Kidney tubule cell (primary cell): ENCODE results near the gene MCRIP2.
A peak's percentile ranks its signal among the peaks of the same experiment; 100 is the strongest.
"Not testable (repeated sequence)": the region's sequence is repeated elsewhere in the genome, so short reads cannot be mapped to it uniquely, and the experiment has no call there.

ENCODE experiments used
- DNase-seq: peaks from one replicate; pipeline ENCODE4 v3.0.0-alpha.2; 2018; ENCODE audit warnings: low spot score

Gene MCRIP2

DNA sequence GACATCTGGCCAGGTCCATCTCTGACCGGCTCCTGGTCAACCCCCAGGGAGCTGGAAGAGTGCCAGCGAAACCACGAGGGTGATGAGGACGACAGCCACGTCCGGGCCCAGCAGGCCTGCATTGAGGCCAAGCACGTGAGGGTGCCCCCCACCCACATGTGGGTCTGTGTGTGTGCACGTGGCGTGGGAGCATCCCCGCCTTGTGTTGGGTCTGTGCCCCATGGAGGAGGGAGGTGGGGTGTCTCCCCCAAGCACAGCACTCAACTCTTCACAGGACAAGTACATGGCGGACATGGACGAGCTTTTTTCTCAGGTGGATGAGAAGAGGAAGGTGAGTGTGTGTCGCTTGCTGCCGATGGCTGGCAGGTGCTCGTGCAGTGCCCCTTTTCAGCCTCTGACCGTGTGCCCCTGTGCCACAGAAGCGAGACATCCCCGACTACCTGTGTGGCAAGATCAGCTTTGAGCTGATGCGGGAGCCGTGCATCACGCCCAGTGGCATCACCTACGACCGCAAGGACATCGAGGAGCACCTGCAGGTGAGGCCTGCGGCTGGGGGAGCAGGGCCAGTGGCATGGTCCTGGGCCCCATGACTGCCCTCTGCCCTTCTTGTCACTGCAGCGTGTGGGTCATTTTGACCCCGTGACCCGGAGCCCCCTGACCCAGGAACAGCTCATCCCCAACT lies 40.3 kb downstream of the MCRIP2 start:
- DNase-seq: peak; percentile 44

DNA sequence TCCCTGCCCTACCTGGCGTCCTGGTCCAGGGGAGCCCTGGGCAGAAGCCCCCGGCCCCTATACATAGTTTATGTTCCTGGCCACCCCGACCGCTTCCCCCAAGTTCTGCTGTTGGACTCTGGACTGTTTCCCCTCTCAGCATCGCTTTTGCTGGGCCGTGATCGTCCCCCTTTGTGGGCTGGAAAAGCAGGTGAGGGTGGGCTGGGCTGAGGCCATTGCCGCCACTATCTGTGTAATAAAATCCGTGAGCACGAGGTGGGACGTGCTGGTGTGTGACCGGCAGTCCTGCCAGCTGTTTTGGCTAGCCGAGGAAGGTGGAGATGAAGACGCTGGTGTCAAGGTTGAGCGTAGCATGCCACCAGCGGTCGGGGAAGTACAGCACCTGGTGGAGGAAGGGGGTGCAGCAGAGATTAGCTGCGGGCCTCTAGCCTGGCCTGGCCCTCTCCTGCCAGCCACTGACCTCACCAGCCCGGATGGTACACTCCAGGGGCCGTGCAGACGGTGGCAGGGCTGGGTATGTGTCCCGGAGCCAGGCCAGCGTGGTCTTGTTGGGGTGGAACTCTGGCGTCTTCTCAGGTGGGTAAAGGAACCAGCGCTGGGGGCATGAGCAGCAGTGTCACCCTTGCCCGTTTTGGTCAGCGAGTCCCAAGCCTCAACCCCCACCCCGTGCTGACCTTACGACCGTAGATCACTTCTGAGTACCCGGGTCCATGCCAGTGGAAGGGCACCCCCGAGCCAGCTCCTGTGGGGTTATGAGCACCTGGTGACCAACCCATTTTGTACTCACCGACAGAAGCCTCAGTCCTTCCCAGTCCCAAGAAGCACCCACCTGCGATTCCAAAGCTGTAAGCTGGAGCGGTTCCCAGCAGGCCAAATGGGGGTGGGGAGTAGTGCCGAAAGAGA lies 41.1 kb downstream of the MCRIP2 start:
- no peak for DNase-seq

DNA sequence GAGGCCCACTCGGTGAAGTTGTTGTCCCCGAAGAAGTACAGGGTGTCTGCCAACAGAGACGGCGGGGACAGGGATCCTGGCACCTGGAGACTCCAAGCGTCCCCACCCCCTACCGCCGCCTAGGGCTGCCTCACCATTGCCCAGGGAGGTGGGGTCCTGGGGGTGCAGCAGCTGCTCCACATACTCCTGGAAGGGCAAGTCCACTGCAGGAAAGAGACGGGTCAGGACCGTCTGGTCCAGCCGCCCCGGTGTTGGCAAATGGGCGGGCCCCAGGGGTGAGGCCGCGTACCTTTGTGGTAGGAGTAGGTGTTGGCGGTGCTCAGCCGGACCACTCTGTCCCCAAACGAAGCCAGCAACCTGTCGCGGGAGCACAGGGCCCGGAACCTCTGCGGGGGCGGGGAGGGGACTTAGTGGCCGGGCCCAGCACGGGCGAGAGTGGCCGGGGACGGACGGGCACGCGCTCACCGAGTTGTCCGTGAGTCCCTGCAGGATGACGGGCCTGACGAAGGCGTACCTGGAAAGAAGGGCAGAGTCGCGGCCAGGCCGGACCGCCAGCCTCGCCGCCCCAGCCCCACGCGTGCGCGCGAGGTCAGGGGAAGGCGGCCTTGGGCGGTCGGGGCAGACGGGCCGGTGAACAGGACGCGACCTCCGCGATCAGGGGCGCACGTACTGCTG lies 41.9 kb downstream of the MCRIP2 start:
- DNase-seq: peak; percentile 46

DNA sequence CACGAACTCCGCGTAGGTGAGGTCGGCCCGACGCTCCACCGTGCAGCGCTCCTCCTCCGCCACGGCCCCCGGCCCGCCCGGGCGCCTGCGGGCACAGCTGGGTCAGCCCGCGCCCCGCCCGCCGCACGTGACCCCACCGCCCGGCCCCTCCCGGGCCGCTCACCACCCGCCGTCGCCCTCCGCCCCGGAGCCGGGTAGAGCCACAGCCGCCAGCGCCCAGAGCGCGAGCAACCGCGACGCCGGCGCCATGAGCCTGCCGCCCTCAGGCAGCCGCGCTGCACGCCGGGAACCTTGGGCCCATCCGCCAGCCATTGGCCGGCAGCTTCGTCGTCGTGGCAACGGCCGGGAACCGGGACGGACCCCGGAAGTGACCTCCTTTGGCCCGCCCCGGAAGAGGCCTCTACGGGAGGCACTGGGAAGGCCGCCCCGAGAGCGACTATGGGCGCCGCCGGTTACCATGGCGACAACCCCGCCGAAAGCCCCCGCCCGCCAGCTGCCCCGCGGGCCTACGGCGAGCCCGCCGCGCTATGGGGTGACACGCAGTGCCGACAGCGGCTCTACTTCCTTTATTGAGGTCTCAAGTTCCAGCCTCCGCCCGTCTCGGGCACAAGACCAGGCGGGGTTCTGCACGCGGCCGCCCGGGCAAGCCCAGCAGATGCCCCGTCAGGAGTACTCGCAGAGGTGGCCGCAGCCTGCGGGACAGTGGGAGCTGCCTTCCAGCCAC lies 42.6 kb downstream of the MCRIP2 start, which contains the start of gene JMJD8:
JMJD8 (minus strand) TSS at position 264 of the 724 bp plus-strand sequence; CDS start at position 249, 15 bp downstream.
- peak; percentile 96 for DNase-seq

DNA sequence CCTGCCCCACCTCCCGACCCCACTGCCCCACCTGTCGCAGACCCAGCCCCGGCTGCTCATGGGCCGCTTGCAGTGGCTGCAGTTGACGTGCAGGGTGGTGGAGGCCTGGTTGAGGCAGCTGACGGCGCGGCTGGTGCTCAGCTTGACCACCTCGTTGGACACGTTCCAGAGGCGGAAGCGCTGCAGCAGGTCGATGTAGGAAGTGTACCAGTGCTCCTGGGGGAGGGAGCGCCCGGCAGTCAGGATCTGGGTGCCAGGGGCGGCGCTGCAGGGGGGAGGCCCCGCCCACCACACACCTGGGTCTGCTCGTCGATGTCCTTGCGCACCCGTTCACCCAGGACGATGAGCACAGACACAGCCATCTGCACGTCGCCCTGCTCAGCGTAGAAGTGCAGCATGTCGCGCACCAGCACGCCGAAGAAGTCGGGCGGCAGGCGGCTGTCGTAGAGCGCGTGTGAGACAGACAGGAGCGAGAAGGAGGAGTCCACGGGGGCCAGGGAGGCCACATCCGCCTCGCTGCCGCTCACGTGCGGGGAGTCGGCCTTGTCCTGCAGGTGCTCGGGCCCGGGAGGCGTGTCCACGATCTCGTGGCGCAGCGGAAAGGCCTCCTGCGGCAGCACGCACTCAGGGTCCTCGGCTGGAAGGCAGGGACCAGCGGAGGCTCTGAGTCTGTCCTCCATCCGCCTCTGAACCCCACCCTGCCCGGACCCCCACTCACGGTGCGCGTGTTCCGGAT lies 43.5 kb downstream of the MCRIP2 start:
- no peak for DNase-seq

DNA sequence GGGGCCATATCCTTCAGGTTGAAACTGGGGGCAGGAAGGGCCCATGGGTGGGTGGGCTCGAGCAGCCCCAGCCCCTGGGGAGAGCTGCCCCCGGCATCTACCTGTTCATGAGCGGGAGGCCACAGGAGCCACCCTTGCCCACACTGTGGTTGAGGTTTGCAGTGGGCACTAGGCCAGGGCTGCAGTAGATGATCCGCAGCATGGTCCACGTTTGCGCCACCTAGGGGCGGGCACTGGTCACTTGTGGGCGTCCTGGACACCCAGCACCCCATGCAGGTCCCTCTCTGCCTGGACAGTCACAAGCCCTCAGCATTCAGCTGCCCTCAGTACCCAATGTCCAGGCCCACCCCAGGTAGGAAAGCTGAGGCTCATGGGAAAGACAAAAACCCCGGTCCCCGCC lies 44.3 kb downstream of the MCRIP2 start:
- DNase-seq: peak; percentile 62

DNA sequence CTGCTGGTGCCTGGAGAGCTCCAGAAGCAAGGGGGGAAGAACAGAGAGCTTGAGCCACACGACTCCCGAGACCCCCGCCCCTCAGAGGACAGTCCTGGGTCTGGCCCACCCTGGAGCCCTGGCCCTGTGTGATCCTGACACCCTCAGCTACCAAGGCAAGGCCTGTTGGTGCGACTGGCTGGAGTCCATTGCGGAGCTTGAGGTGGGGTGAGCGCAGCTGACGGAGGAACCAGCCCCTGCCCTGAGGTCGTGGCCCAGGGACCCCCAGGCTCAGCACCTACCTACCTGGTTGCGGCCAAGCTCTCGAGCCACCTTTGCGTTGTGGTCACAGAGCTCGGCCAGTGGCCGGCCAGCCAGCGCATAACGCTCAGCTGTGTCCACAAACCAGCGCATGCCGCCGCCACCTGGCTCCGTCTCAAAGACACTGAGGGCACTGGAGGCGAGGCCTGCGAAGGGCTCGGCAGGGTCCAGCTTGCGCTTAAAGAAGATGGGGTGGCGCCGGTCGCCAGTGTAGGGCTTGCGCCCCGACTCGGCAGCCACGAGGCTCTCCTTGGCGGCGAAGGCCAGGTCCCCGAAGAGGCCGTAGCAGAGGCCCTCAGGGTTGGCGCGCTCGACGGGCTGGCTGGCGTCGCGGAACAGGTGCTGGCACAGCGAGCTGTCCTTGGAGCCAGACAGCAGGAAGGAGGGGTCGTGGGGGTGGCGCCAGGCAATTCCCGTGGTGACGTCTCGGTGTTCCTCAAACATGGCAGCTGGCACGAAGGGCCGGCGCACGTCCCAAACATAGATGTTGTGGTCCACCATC lies 45.0 kb downstream of the MCRIP2 start:
- DNase-seq: no peak

DNA sequence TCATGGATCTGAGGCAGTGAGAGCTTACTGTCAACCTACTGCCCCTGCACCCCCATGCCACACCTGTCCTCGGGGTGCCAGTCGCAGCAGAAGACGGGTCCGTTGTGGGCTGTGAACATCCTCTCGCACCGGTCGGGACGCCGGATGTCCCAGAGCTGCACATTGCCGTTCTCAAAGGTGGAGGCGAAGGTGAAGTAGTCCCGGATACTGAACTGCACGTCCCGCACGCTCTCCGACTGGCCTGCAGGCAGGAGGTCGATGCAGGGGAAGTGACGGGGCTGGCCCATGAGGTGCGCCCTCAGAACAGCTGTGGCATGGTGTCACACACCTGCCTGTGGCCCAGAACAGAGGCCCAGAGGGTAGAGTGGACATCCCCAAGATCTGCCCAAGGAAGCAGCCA lies 45.9 kb downstream of the MCRIP2 start:
- DNase-seq: no peak

DNA sequence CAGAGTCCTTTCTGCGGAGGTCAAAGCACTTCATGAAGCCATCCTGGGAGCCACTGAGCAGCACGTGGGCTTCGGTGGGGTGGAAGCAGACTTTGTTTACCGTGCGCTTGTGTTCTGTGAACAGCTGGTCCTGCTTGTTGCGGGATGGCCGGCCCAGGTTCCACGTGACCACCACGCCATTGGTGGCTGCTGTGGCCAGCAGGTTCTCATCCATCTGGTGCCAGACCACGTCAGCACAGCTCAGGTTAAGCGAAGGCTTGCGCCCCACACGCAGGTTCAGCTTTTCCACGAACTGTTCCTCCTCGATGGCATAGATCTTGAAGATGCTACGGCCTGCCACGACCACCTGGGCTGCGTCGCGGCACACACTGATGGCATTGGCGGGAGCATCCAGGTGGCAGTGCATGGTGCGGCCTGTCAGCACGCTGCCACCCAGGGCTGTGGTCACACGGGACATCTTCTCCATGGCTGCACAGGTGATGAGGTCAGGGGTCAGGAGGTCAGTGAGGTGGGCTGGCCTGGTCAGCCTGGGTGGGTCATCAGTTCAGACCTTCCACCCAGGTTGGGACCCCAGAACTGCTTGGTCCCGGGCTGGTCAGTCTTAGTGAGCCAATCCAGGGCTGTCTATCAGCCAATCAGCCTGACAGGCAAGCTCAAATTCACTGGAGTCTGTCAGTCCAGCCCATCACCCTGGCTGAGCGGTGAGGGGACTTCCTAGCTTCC lies 47.7 kb downstream of the MCRIP2 start:
- DNase-seq: no peak

DNA sequence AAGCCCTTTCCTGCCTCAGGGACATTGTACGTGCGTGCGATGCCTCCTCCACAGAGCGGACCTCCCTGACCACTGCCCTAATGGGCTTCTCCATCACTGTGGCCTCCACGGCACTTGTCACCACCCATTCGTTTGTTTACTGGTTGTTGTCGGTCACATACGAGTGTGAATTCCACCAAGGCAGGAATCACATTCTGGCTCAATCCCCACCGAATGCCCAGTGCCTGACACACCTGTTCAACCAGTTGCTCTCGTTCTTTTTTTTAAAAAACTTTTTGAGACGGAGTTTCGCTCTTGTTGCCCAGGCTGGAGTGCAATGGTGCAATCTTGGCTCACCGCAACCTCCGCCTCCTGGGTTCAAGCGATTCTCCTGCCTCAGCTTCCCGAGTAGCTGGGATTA lies 49.6 kb downstream of the MCRIP2 start:
- not testable (repeated sequence) for DNase-seq

DNA sequence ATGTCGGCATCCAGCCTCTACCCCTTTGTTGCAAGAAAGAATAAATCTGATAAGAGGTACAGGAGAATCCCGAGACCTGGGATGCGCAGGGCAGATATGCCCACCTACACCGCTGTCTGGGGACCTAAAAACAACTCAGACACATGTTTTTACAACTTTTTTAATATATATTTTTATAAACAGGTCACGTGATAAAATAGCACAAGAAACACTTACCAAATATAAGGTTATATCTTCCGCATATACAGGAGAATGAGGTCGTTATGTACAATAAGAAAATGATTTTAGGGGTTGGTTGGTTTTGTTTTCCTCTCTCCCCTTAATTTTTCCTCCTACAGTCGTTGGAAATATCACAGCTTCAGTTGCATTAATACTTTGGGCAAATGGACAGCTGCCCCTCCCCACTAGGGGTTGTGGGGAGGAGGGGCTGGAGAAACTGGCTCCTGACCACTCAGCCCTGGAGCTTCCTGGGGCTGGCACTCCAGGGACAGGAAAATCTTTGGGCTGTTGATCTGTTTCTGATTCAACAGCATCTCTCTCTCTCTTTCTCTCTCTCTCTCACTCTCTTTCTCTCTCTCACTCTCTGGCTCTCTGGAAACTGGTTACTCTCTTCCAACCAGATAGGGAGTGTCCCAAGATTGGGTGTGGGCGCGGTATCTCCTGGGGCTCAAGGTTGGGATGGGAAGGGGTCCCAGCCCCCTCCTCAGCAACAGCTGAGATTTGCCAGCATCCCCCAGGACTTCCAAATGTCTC lies 50.9 kb downstream of the MCRIP2 start:
- DNase-seq: no peak

DNA sequence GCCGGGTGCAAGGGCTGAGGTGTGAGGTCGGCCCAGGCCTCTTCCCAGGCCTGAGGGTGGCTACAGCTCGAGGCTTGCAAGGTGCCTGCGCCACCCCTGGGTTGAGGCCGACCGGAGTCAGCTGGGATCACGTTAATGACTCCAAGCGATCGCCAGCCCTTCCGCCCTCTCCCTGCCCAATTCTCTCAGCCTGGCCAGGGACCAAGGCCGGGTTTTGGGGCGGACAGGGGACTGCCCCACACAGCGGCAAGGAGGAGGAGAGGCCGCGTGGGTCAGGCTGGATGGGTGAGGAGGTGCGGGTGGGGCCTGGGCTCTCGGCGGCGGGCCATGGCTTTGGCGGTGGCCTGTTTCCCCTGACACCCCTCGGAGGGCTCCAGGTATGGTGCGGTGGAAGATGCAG lies 51.7 kb downstream of the MCRIP2 start:
- no peak for DNase-seq

DNA sequence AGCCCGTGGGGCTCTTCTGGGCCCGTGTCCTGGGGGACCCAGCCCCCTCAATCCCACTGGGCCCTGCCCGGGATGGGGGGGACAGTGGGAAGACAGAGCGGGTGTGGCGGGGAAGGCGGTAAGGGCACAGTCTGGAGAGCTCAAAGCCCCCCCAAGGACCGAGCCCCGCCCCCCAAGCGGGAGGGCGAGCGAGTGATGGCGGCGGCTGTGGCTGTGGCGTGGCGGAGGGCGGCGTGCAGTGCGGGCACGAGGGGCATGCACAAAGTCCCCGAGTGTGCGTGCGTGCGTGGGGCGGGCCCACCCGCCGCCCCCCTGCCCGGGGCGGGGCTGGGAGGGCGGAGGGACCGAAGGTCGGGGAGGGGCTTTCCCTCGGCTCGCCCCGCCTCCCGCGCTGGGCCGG lies 52.1 kb downstream of the MCRIP2 start:
- no peak for DNase-seq

DNA sequence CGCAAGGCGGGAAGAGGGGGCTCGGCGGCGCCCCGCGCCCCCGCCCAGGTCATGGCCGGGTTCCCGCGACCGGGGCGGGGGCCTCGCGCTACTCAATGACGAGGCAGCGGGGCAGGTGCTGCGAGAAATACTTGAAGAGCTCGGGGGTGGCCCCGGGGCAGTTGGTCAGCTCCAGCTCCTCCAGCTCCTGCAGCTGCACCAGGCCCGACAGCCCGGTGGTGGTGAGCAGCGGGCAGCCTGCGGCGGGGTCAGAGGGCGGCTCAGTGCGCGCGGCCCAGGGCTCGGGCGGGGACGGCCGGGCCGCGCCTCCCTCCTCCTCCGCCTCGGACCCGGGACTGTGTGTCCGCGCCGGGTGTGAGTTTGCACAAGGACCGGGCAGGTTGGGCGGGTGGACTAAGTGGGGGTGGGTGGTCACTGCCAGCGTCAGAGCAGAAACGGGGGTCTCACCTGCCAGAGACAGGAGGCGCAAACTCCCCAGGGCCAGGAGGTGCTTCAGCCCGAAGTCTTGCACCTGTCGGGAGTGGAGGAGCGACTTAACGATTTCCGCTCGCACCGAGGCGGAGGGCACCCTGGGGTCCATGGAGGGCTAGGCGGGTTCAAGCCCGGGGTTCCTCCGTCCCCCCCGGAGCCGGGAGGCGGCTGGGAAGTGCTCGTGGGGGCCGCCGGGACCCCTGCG lies 52.7 kb downstream of the MCRIP2 start:
- DNase-seq: no peak

DNA sequence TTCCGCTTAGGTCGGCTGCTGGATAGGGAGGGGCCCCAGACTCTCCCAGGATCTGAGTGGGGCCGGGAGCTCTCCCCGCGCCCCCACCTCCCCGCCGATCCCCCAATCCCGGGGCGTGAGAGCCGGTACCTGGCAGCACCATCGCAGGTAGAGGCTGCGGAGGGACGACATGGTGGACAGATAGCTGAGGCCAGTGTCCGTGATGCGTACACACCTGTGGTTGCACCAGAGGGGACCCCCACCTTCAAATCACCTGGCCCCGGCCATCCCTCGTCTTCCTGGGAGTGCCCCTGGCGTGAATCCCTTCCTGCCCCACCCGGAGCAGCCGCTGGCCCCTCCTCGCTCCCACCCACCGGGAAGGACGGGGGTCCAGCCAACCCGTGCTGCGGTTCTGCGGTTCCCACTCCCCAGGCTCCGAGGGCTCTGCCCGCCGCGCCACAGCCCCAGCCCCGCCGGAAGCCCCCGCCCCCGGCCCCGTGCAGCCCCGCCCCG lies 53.3 kb downstream of the MCRIP2 start:
- no peak for DNase-seq

DNA sequence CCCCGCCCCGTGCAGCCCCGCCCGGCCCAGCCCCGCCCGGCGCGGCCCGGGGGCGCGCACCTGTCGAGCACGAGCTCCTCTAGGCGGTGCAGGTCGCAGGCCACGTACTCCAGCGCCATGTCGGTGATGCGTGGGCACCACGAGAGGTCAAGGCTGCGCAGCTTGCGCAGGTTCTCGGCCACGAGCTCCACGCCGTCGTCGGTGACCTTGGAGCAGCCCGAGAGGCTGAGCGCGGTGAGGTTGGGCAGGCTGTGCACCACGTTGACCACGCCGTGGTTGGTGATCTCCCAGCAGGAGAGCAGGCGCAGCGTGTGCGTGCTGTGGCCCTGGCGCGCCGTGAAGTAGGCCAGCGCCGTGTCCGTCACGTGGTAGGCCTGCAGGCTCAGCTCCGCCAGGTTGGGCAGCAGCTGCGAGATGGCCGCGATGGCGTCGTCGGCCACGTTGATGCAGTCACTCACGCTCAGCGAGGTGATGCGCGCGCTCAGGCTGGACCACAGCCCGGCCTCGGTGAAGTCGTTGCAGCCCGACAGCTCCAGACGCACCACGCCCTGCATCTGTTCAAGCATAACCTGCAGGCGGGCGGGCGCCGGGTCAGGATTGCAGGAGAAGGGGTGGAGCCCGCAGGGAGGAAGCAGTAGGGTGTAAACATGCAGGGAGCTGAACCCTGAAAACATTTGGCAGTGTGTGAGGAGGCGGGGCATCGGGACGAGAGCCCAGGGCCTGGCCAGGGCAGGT lies 53.9 kb downstream of the MCRIP2 start:
- DNase-seq: peak; percentile 88
